GM12801 (cell line): ENCODE data around the gene KRT74.

ENCODE experiments used
- CTCF ChIP-seq: IDR thresholded peaks from one replicate; pipeline ENCODE4 v1.5.1; 2011; ENCODE audit warnings: control low read depth; ENCODE audit not compliant: insufficient read length; ENCODE audit errors: extremely low read depth

Gene KRT74

GRCh38 chr12:52590021-52590420 is 16.4 kb upstream of the KRT74 start:
- no peak for TF ChIP-seq CTCF

- TF ChIP-seq CTCF, result no peak
These were observed 13.9 kb upstream of the KRT74 start for GRCh38 chr12:52587563-52587962.

GRCh38 chr12:52585946-52586345 is 12.3 kb upstream of the KRT74 start:
- TF ChIP-seq CTCF, result no peak

- TF ChIP-seq CTCF, result no peak
These were observed 11.4 kb upstream of the KRT74 start for GRCh38 chr12:52585066-52585465.

- TF ChIP-seq CTCF, result no peak
These were observed 10.6 kb upstream of the KRT74 start for GRCh38 chr12:52584156-52584682.

- no peak for TF ChIP-seq CTCF
These were observed 9.4 kb upstream of the KRT74 start for GRCh38 chr12:52582971-52583456.

- no peak for TF ChIP-seq CTCF
These were observed 8.8 kb upstream of the KRT74 start for GRCh38 chr12:52582486-52582885.
